DOHH2 (cell line): ENCODE data around the gene PDE6C.

Source experiments
- H3F3A ChIP-seq: fragments of 200-600 bp; sonication (generic), shearing (Covaris generic); 2 replicates; pipeline ENCODE4 v1.6.0; 2016; ENCODE audit warnings: antibody characterized with exemption, mild to moderate bottlenecking; ENCODE audit not compliant: control insufficient read depth, insufficient read depth
- H3K27ac ChIP-seq: fragments of 200-600 bp; sonication (generic); 2 replicates; pipeline ENCODE4 v1.5.1; 2014; ENCODE audit warnings: low read depth, mild to moderate bottlenecking, low read length, moderate library complexity
- H3K27me3 ChIP-seq: fragments of 200-600 bp; sonication (generic); 2 replicates; pipeline ENCODE4 v1.6.1; 2014; ENCODE audit warnings: mild to moderate bottlenecking, low read length, mixed read lengths; ENCODE audit not compliant: control insufficient read depth
- H3K36me3 ChIP-seq: fragments of 200-600 bp; sonication (generic); 2 replicates; pipeline ENCODE4 v1.6.1; 2014; ENCODE audit warnings: mild to moderate bottlenecking, low read length, moderate library complexity, mixed read lengths; ENCODE audit not compliant: control insufficient read depth
- H3K4me1 ChIP-seq: fragments of 200-600 bp; sonication (generic); 2 replicates; pipeline ENCODE4 v1.6.1; 2014; ENCODE audit warnings: mild to moderate bottlenecking, low read length, mixed read lengths; ENCODE audit not compliant: control insufficient read depth
- H3K4me2 ChIP-seq: fragments of 200-600 bp; sonication (generic); 2 replicates; pipeline ENCODE4 v1.6.0; 2014; ENCODE audit warnings: mild to moderate bottlenecking, low read length, moderate library complexity
- H3K4me3 ChIP-seq: fragments of 200-600 bp; sonication (generic); 2 replicates; pipeline ENCODE4 v1.5.1; 2014; ENCODE audit warnings: mild to moderate bottlenecking, low read length, mixed read lengths
- H3K79me2 ChIP-seq: fragments of 200-600 bp; sonication (generic); 2 replicates; pipeline ENCODE4 v1.6.1; 2014; ENCODE audit warnings: mild to moderate bottlenecking, low read length, mixed read lengths; ENCODE audit not compliant: control insufficient read depth
- H3K9me2 ChIP-seq: fragments of 200-600 bp; sonication (generic); replicated peaks from 2 replicates; pipeline ENCODE4 v1.6.1; 2014; ENCODE audit warnings: mild to moderate bottlenecking, low read length, mixed read lengths; ENCODE audit not compliant: control insufficient read depth
- H3K9me3 ChIP-seq: fragments of 200-600 bp; sonication (generic); 2 replicates; pipeline ENCODE4 v1.6.1; 2014; ENCODE audit warnings: antibody characterized with exemption, low read length, mixed read lengths; ENCODE audit not compliant: control insufficient read depth, insufficient read depth
- H4K20me1 ChIP-seq: fragments of 200-600 bp; sonication (generic); 2 replicates; pipeline ENCODE4 v1.6.0; 2014; ENCODE audit warnings: low read depth, mild to moderate bottlenecking, antibody characterized with exemption, low read length, moderate library complexity; ENCODE audit not compliant: control insufficient read depth, insufficient read depth
- CTCF ChIP-seq: fragments of 200-600 bp; sonication (generic); IDR thresholded peaks from one replicate; pipeline ENCODE4 v1.5.1; 2014; ENCODE audit warnings: antibody characterized with exemption, mild to moderate bottlenecking, low read depth, low read length; ENCODE audit not compliant: poor library complexity, severe bottlenecking
- EZH2phosphoT487 ChIP-seq: fragments of 200-600 bp; sonication (generic); IDR thresholded peaks from 2 replicates; pipeline ENCODE4 v1.6.1; 2017; ENCODE audit warnings: borderline replicate concordance, mild to moderate bottlenecking, antibody characterized with exemption, low read length, moderate library complexity, mixed read lengths

The PDE6C gene

GRCh38 chr10:93576888-93577287 is 35.4 kb upstream of the PDE6C start:
- H3K36me3 ChIP-seq: no peaks in the 10 kb centered on the region
- H3K4me2 ChIP-seq: no peak overlapping the region
- H3K9me2 ChIP-seq: no peaks in the 10 kb centered on the region
- H3K27ac ChIP-seq: no peak overlapping the region
- peaks cover 9% of the 10 kb centered on the region; the same call in 1 of the 2 replicates for H3K27me3 ChIP-seq
- no peak for TF ChIP-seq EZH2phosphoT487
- TF ChIP-seq CTCF: no peak
- no peaks in the 10 kb centered on the region for H3K4me1 ChIP-seq
- H3F3A ChIP-seq: no peaks in the 10 kb centered on the region
- H3K4me3 ChIP-seq: no peak overlapping the region
- no peaks in the 10 kb centered on the region for H4K20me1 ChIP-seq
- no peaks in the 10 kb centered on the region for H3K79me2 ChIP-seq
- peaks cover 6% of the 10 kb centered on the region; the same call in 1 of the 2 replicates for H3K9me3 ChIP-seq

- no peaks in the 10 kb centered on the region for H3F3A ChIP-seq
- H3K27ac ChIP-seq: no peak overlapping the region
- peaks cover 6% of the 10 kb centered on the region; the same call in 1 of the 2 replicates for H3K9me3 ChIP-seq
- H3K79me2 ChIP-seq: no peaks in the 10 kb centered on the region
- no peaks in the 10 kb centered on the region for H3K9me2 ChIP-seq
- H3K4me2 ChIP-seq: no peak overlapping the region
- H3K4me3 ChIP-seq: no peak overlapping the region
- no peak for TF ChIP-seq EZH2phosphoT487
- TF ChIP-seq CTCF: no peak
- no peaks in the 10 kb centered on the region for H3K4me1 ChIP-seq
- H3K36me3 ChIP-seq: no peaks in the 10 kb centered on the region
- H4K20me1 ChIP-seq: no peaks in the 10 kb centered on the region
- H3K27me3 ChIP-seq: peaks cover 4% of the 10 kb centered on the region; the same call in 1 of the 2 replicates
These were observed 34.8 kb upstream of the PDE6C start for GRCh38 chr10:93577565-93577964.

GRCh38 chr10:93579089-93579488 is 33.2 kb upstream of the PDE6C start:
- Histone ChIP-seq H3K79me2 (no peaks in the 10 kb centered on the region), H3K9me2 (no peaks in the 10 kb centered on the region), H3K27ac (no peak overlapping the region), H3K4me3 (no peak overlapping the region), H4K20me1 (no peaks in the 10 kb centered on the region), H3K27me3 (peaks cover 1% of the 10 kb centered on the region; the same call in 1 of the 2 replicates), H3K4me2 (no peak overlapping the region), H3F3A (no peaks in the 10 kb centered on the region), H3K36me3 (no peaks in the 10 kb centered on the region), H3K4me1 (no peaks in the 10 kb centered on the region), H3K9me3 (peaks cover 6% of the 10 kb centered on the region; the same call in 1 of the 2 replicates)
- TF ChIP-seq EZH2phosphoT487 (no peak), CTCF (no peak)
